ENCODE measurements around the gene PANK1. TPM values are rescaled to one million over a fixed set of nuclear protein-coding genes. Genes with fewer than 3 reads are reported as not detected.

The PANK1 gene
- total RNA-seq, 1 donor from 2014 or later: 7.9 TPM

GRCh38 chr10:89652806-89653370, 7.8 kb upstream of the PANK1 start:
- no peaks in the 10 kb centered on the region for H3K27me3 ChIP-seq (ENCODE audit: insufficient read depth, low read length)
- H3K9me3 ChIP-seq (ENCODE audit: insufficient read depth, low read depth, low read length): no peaks in the 10 kb centered on the region
- H4K20me1 ChIP-seq (ENCODE audit: insufficient read depth, low read length): no peaks in the 10 kb centered on the region
- no peak overlapping the region for H3K4me3 Mint-ChIP-seq (ENCODE audit: unreplicated experiment)
- H3K79me2 ChIP-seq (ENCODE audit: insufficient read depth, low read length): no peaks in the 10 kb centered on the region
- peaks cover 13% of the 10 kb centered on the region for H3K9me3 Mint-ChIP-seq (ENCODE audit: unreplicated experiment)
- peak overlapping the region; percentile 33 for H3K27ac ChIP-seq (ENCODE audit: low read depth, low read length)
- peak overlapping the region; percentile 15 for H3K9ac ChIP-seq (ENCODE audit: low read length)
- peak overlapping the region; percentile 76 for H3K4me2 ChIP-seq (ENCODE audit: low read length)
- DNase-seq (ENCODE audit: low read depth) (peak; percentile 9), FAIRE-seq (no peak)
- H3K4me3 ChIP-seq (ENCODE audit: insufficient read depth, low read depth, low read length): peak overlapping the region; percentile 11
- H2AFZ ChIP-seq (ENCODE audit: low read depth, low read length): no peak overlapping the region
- H3K27ac Mint-ChIP-seq (ENCODE audit: unreplicated experiment): peak overlapping the region; percentile 21
- TF ChIP-seq, protein P1, sequence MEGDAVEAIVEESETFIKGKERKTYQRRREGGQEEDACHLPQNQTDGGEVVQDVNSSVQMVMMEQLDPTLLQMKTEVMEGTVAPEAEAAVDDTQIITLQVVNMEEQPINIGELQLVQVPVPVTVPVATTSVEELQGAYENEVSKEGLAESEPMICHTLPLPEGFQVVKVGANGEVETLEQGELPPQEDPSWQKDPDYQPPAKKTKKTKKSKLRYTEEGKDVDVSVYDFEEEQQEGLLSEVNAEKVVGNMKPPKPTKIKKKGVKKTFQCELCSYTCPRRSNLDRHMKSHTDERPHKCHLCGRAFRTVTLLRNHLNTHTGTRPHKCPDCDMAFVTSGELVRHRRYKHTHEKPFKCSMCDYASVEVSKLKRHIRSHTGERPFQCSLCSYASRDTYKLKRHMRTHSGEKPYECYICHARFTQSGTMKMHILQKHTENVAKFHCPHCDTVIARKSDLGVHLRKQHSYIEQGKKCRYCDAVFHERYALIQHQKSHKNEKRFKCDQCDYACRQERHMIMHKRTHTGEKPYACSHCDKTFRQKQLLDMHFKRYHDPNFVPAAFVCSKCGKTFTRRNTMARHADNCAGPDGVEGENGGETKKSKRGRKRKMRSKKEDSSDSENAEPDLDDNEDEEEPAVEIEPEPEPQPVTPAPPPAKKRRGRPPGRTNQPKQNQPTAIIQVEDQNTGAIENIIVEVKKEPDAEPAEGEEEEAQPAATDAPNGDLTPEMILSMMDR (IDR thresholded peaks at IDR 0.05; ENCODE audit: insufficient read depth, low read depth, low read length): no peak
- TF ChIP-seq EZH2 (IDR thresholded peaks at IDR 0.05; ENCODE audit: insufficient read depth, low read length): no peak
- peaks cover 18% of the 10 kb centered on the region for H3K4me1 Mint-ChIP-seq (ENCODE audit: low read depth, unreplicated experiment)
- H3K36me3 ChIP-seq (ENCODE audit: insufficient read depth, low read length): no peaks in the 10 kb centered on the region
- peaks cover 2% of the 10 kb centered on the region for H3K36me3 Mint-ChIP-seq (ENCODE audit: low read depth, unreplicated experiment)
- H3K27me3 Mint-ChIP-seq (ENCODE audit: low read depth, unreplicated experiment): peaks cover 29% of the 10 kb centered on the region
- peaks cover 12% of the 10 kb centered on the region for H3K4me1 ChIP-seq (ENCODE audit: insufficient read depth, low read length)

DNA sequence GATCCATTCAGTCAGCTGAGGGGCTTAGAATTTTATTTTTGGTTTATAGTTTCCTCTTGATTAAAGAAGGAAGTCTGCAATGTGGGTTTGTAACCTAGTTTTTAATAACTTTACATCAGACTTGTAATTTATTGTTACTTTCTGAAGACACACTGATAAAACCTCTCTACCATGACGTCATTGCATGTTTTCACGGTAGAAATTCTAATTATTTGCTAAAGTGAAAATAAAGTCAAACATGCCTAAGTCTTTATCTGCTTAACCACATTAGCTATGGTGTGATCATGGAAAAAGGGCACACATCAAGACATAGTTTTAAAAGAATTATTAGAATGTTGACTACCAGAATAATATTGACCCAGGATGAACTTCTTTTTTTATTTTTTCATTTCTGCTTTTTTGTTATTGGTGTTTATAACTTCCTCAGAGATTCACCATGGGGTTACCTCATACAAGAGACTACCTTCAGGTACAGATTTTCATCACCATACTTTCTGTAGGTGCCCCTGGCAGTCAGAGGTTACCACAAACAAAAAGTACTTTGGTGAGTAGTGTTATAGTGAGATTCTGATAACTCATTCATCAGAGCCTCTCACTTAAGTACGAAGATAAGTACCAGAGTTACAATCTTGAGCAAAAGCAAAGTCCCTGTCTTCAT, 7.0 kb upstream of the PANK1 start:
- Histone ChIP-seq H4K20me1 (ENCODE audit: insufficient read depth, low read length) (no peaks in the 10 kb centered on the region), H2AFZ (ENCODE audit: low read depth, low read length) (no peak overlapping the region), H3K4me1 (ENCODE audit: insufficient read depth, low read length) (peaks cover 12% of the 10 kb centered on the region), H3K9ac (ENCODE audit: low read length) (no peak overlapping the region), H3K79me2 (ENCODE audit: insufficient read depth, low read length) (no peaks in the 10 kb centered on the region), H3K4me3 (ENCODE audit: insufficient read depth, low read depth, low read length) (no peak overlapping the region), H3K36me3 (ENCODE audit: insufficient read depth, low read length) (no peaks in the 10 kb centered on the region), H3K4me2 (ENCODE audit: low read length) (no peak overlapping the region), H3K9me3 (ENCODE audit: insufficient read depth, low read depth, low read length) (no peaks in the 10 kb centered on the region), H3K27ac (ENCODE audit: low read depth, low read length) (no peak overlapping the region), H3K27me3 (ENCODE audit: insufficient read depth, low read length) (no peaks in the 10 kb centered on the region)
- peaks cover 16% of the 10 kb centered on the region for H3K4me1 Mint-ChIP-seq (ENCODE audit: low read depth, unreplicated experiment)
- DNase-seq (ENCODE audit: low read depth): peak; percentile 6
- H3K27ac Mint-ChIP-seq (ENCODE audit: unreplicated experiment): no peak overlapping the region
- FAIRE-seq: no peak
- no peak for TF ChIP-seq EZH2 (IDR thresholded peaks at IDR 0.05; ENCODE audit: insufficient read depth, low read length)
- TF ChIP-seq, protein P1 (IDR thresholded peaks at IDR 0.05; ENCODE audit: insufficient read depth, low read depth, low read length): no peak
- peaks cover 28% of the 10 kb centered on the region for H3K27me3 Mint-ChIP-seq (ENCODE audit: low read depth, unreplicated experiment)
- peaks cover 2% of the 10 kb centered on the region for H3K36me3 Mint-ChIP-seq (ENCODE audit: low read depth, unreplicated experiment)
- H3K9me3 Mint-ChIP-seq (ENCODE audit: unreplicated experiment): peaks cover 13% of the 10 kb centered on the region
- H3K4me3 Mint-ChIP-seq (ENCODE audit: unreplicated experiment): no peak overlapping the region
